HUDEP-2 (cell line): Measurements from ENCODE around the gene CD164L2.

Experiments used
- DNase-seq, 76 experiments: peaks; one replicate each; lab custom pipeline; 2025; ENCODE audit not compliant: unreplicated experiment in 76 of 76; lab: John Stamatoyannopoulos, UW

Gene CD164L2

DNA sequence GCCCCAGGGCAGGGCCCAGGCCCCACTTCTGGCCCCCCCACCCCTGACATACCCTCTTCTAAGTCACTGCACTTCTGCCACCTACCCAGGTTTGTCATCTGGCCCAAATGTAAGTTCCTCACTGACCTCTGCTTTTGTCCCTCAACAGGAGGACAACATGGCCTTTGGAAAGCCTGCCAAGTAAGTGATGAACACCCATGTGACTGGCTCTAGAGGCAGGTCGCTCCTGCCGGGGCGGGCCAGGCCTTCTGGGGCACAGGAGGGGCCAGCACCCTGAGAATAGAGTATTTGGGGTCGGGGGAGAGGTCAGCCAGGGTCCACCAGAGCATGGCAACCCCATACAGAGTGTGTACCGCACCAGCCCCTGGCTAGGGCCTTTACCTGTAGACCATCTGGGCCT is 51.2 kb downstream of the CD164L2 start:
- DNase-seq = no peak

- DNase-seq = no peak
Measured at GRCh38 chr1:27331426-27331825, 51.7 kb downstream of the CD164L2 start.

GRCh38 chr1:27330786-27331185 is 52.3 kb downstream of the CD164L2 start:
- DNase-seq = no peak
